CMK (cell line): ENCODE data around the gene TRIM25.

Experiments used
- DNase-seq: peaks from one replicate; pipeline ENCODE4 v3.0.0-alpha.2; 2010; ENCODE audit warnings: low read depth

Gene TRIM25

GRCh38 chr17:56926704-56927103 is 12.9 kb upstream of the TRIM25 start:
- no peak for DNase-seq

- DNase-seq = no peak
Measured at GRCh38 chr17:56926270-56926669, 12.4 kb upstream of the TRIM25 start.

- DNase-seq = no peak
Measured at GRCh38 chr17:56925088-56925487, 11.2 kb upstream of the TRIM25 start.

DNA sequence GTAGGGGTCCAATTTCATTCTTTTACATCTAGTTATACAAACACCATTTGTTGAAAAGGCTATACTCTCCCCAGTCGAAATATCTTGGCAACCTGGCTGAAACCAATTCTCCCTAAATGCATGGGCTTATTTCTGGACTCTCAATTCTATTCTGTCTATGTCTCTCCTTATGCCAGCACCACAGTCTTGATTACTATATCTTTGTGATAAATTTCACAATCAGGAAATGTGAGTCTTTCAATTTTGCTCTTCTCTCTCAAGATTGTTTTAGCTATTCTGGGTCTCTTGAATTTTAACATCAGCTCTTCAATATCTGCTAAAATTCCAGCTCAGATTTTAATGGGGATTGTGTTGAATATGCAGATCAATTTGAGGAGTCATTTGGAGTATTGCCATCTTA is 5.9 kb upstream of the TRIM25 start:
- DNase-seq = no peak

DNA sequence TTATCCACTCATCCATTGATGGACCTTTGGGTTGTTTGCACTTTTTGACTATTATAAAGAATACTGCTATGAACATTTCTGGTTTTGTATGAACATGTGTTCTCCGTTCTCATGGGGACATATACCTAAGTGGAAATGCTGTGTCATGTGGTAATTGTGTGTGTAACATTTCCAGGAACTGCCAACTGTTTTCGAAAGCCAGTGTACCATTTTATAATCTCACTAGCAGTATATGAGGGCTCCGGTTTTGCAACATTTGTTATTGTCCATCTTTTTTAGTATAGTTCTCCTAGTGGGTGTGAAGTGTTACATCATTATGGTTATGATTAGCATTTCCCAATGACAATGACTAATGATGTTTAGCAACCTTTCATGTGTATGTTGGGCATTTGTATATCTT is 5.1 kb upstream of the TRIM25 start:
- no peak for DNase-seq

DNA sequence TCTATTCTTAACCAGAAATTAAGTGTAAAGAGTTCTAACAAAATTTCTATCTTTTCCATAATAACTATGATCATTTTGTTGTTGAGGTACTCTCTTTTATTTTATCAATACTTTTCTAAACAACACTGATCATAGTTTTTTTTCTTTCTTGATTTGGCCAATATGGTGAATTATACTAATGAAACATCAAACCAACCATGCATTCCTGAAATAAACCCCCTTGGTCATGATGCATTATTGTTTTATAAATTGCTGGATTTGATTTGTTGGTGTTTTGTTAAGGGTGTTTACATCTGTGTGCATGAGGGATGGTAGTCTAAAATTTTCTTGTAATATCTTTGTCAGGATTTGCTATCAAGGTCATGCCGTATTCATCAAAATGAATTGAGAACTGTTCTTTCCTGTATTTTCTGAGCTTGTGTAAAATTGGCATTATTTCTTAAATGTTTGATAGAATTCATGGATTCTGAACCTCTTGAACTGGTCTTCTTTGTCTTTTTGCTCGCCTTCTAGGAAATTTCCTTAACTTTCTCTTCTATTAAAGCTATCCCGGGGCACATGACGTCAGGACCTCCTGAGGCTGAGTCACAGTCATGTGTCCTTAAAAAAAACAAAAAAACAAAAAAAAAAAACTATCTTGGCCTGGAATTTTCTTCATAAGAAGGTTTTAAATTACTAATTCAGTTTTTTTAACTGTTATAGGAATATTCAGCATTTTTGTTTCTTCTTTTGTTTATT is 3.9 kb upstream of the TRIM25 start:
- DNase-seq = no peak

DNA sequence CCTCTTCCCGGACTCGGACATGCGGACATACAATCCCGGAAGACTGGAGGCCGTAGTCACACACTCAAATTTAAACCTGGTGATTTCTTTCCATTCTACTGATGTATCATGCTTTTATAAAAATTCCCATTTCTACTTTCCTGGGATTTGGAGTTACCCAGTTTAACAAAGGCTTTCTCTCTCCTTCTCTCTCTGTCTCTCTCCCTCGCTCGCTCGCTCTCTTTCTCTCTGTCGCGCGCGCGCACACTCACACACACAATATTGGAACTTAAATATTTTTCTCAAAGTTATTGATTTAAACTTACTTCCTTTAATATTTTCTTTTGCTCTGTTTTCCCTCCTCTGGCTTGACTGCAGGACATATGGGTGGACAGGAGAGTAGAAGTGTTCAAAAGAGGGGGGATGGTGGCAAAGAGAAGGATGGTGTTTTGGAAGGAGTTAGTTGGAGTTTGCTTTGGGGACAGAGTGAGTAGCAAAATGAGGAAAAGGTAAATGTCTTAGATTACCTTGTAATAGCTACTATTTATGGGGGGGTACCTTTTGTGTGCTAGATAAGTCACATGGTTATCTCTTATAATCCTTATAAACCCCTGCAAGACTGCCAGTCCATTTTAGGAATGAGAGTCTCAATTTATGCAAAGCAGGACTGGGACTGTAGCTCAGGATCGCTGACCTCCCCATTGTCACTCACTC is 878 bp upstream of the TRIM25 start:
- no peak for DNase-seq

GRCh38 chr17:56913353-56913866 is 439 bp downstream of the TRIM25 start:
- no peak for DNase-seq

- DNase-seq = no peak
Measured at GRCh38 chr17:56913000-56913311, 893 bp downstream of the TRIM25 start.

DNA sequence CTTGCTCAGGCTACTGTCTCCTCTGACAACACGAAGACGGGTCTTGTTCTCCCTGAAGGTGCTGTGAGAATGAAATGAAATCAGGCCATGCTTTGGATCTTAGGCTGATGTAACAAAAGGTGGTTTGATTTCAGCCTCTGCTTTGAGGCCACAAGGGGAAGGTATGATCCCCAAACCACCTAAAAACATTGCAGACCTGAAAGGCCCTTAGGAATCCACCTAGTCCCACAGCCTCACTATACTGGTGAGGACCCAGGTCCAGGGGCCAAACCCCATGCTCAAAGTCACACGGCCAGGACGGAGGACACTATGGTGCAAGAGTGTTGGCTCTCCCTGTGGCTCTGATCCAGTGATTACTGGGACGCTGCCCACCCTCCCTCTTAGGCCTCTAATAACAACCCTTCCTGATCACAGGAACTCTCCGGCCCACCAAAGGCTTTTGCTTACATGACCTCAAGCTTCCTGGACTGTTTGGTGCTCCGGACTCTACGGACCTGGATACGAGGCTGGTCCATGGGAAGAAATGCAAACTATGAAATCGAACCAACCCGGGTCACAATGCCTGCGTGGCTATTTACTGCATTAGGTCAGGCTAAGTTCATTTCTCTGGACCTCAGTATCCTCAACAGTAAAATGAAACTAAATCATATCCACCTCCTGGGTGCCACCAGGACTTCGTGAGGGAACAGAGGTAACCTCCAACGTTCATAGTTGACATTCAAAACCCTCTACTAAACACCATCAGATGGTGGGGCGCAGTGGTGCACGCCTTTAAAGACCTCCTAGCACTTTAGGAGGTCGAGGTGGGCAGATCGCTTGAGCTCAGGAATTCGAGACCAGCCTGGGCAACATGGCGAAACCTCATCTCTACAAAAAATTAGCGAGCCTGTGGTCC is 1.5 kb downstream of the TRIM25 start:
- DNase-seq = no peak

DNA sequence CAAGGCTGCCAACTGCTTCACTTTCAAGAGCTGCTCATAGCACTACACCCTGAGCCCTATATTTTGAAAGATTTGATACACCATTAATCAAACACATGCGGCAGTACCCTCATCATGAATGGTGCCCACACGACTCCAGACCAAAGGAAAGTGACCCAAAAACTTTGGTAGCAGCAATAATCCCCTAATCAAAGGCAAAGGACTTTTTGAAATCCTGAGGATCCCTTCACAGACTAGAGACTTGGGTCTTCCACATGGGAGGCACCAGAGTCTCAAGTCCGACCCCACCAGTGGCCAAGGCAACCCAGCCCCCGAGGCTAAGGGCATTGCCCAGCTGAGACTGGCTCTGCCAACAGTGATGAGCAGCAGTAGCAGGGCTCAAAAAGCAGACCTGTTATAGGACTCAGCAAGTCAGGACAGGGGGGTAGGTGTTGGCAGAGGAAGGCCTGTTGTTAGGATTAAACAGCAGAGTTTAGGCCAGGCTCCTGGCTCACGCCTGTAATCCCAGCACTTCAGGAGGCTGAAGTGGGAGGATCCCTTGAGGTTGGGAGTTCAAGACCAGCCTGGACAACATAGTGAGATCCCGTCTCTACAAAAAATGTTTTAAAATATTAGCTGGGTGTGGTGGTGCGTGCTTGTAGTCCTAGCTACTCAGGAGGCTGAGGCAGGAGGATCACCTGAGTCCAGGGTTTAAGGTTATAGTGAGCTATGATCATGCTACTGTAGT is 3.2 kb downstream of the TRIM25 start:
- DNase-seq = no peak

GRCh38 chr17:56909742-56910508 is 3.9 kb downstream of the TRIM25 start:
- DNase-seq = no peak

DNA sequence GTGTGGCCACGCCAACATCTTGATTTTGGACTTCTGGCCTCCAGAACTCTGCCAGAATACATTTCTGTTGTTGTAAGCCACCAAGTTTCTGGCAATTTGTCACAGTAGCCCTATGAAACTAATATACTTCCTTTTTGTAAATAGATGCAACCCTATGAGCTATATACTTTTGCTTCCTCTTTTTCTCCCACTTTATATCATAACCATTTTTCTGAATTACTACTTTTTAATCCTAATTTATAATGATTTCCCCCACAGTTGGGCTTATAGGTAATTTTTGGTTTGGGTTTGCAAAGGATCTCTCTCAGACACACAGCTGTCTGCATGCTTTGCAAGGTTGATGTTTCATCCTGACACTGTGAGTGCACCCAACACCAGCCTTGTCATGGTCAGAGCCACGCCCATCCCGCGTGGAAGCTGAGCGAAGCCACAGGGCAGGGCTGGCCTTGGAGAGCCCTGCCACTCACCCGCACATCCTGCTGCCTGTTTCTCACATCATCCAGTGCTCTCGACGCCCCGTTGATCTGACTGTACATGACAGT is 5.8 kb downstream of the TRIM25 start:
- DNase-seq = peak; percentile 26

DNA sequence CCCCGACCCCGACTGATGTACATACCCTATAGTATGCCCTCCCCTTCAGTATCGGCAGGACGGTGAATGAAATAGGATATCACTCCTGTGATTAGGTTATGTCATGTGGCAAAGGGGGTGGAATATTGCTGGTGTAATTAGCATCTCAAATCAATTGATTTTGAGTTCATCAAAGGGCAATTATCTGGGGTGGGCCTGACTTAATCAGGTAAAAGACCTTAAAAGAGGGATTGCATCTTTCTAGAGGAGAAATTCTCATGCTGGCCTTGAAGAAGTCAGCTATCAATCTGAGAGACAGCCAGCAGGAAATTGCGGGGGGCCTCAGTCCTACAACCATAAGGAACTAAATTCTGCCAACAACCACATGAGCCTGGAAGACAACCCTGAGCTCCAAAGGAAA is 10.3 kb downstream of the TRIM25 start:
- DNase-seq = no peak

GRCh38 chr17:56902348-56902747 is 11.5 kb downstream of the TRIM25 start:
- no peak for DNase-seq

DNA sequence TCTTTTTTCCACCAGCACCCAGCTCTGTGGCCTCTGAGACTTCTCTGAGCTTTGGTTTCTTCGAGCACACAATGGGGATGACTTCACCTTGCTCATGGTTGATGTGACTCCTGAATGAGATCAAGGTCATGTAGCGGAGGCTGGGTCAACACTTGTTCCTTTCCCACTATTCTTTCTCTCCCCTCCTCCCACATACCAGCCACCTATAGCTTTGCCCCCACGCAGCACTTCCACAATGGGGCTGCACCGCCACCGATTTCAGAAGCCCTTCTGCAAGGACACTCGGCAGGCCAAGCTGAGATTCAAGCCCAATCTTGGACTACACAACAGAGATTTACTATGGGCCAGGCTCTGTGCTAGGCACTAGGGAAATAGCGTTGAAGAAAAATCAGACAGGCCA is 14.4 kb downstream of the TRIM25 start:
- no peak for DNase-seq

DNA sequence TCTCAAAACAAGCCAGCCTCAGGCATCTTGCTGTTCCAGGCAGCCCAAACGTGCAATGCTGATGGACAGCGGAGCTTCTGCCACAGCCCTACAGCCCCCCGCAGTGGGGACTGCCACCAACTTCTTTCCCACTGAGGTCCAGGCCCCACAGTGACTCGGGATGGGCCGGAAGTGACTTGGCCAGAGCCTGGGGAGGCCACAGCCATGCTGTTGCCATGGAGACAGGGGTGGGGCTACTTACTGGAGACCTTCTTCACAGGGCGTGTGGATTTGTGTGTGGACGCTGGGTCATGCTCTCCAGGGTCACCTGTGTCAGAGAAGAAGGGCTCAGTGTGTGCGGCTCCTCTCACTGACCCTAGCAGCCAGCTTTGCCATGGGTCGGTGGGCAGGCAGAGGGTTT is 15.0 kb downstream of the TRIM25 start:
- DNase-seq = no peak

- DNase-seq = no peak
Measured at GRCh38 chr17:56897646-56898424, 16.0 kb downstream of the TRIM25 start.

GRCh38 chr17:56896968-56897359 is 16.9 kb downstream of the TRIM25 start:
- no peak for DNase-seq
